K562 (cell line): ENCODE data around the gene BAHD1. TPM values are rescaled to one million over a fixed set of nuclear protein-coding genes. Genes with fewer than 3 reads are reported as not detected.
A peak's percentile ranks its signal among the peaks of the same experiment; 100 is the strongest.

Experiments
- BCOR ChIP-seq: fragments of 450-650 bp; IDR thresholded peaks from 2 replicates; pipeline ENCODE4 v1.6.1; 2016
- CEBPG ChIP-seq, 3 experiments: fragments of 200-800 bp in 1 of 3; sonication (Bioruptor generic) in 1 of 3; sonication (generic) in 1 of 3; formaldehyde crosslinking in 1 of 3; IDR thresholded peaks in 2 of 3; conservative IDR thresholded peaks in 1 of 3; 2 replicates each; pipeline versions ENCODE4 v1.6.1 to v1.8.0; 2016 to 2022; ENCODE audit warnings: missing compliant biosample characterization in 2 of 3, missing genetic modification characterization in 2 of 3, mild to moderate bottlenecking in 1 of 3, missing genetic modification reagents in 1 of 3
- CSDE1 ChIP-seq, 2 experiments: fragments of 450-650 bp; IDR thresholded peaks; 2 replicates each; pipeline ENCODE4 v1.6.1; 2016; ENCODE audit warnings: mild to moderate bottlenecking in 1 of 2
- FOXK1 ChIP-seq: sonication (generic); formaldehyde crosslinking; IDR thresholded peaks from 2 replicates; pipeline ENCODE4 v1.8.0; 2022; ENCODE audit warnings: missing genetic modification reagents, mild to moderate bottlenecking, borderline replicate concordance
- FOXM1 ChIP-seq, 2 experiments: fragments of 450-650 bp in 1 of 2; sonication (generic) in 1 of 2; formaldehyde crosslinking in 1 of 2; IDR thresholded peaks; 2 replicates each; pipeline versions ENCODE4 v1.6.1 to v1.9.0; 2017 to 2022; ENCODE audit warnings: low read depth in 2 of 2, mild to moderate bottlenecking in 2 of 2, missing genetic modification reagents in 1 of 2, moderate library complexity in 1 of 2
- HMGN3 ChIP-seq: IDR thresholded peaks from 2 replicates; pipeline ENCODE4 v1.6.1; 2011; ENCODE audit warnings: borderline replicate concordance, low read depth, mild to moderate bottlenecking, mixed read lengths, low read length; ENCODE audit not compliant: insufficient read length; ENCODE audit errors: extremely low read depth
- IRF2 ChIP-seq: sonication (generic); formaldehyde crosslinking; IDR thresholded peaks from 2 replicates; pipeline ENCODE4 v1.8.1; 2022; ENCODE audit warnings: mild to moderate bottlenecking, missing genetic modification reagents
- NUFIP1 ChIP-seq: fragments of 450-650 bp; IDR thresholded peaks from 2 replicates; pipeline ENCODE4 v1.6.1; 2018; ENCODE audit not compliant: partially characterized antibody
- RAD51 ChIP-seq: fragments of 450-650 bp; IDR thresholded peaks from 2 replicates; pipeline ENCODE4 v1.7.1; 2016; ENCODE audit warnings: low read depth, mild to moderate bottlenecking, borderline replicate concordance
- YBX1 ChIP-seq: fragments of 450-650 bp; IDR thresholded peaks from 2 replicates; pipeline ENCODE4 v1.7.1; 2016; ENCODE audit warnings: mild to moderate bottlenecking
- ZFP30 ChIP-seq: fragments of 250-450 bp; sonication (Bioruptor Pico); IDR thresholded peaks from 2 replicates; pipeline ENCODE4 v1.8.0; 2022; ENCODE audit warnings: moderate library complexity, mild to moderate bottlenecking, inconsistent platforms, borderline replicate concordance
- ZNF408 ChIP-seq: fragments of 250-450 bp; sonication (Bioruptor Pico); IDR thresholded peaks from 2 replicates; pipeline ENCODE4 v1.4.0; 2020; ENCODE audit warnings: low read depth, mild to moderate bottlenecking, moderate library complexity
- polyA plus RNA-seq, 8 experiments: library from polyadenylated mRNA; depleted of rRNA in 4 of 8; stranded (reverse) in 5 of 8; unstranded in 3 of 8; fragments of >200 nt; fragmentation: Nextera tagmentation in 2 of 8; fragmentation: Illumina TruSeq in 1 of 8; extraction: Ambion mirVana in 2 of 8; extraction: Trizol in 1 of 8; gene quantifications; 2 replicates each; pipeline versions ENCODE4 v1.2.1 to v1.2.3, GENCODE V29; 2011 to 2014; ENCODE audit warnings: inconsistent platforms in 1 of 8, missing spikeins in 1 of 8
- total RNA-seq, 7 experiments: library from RNA; depleted of rRNA in 6 of 7; stranded (reverse); fragments of >200 nt in 6 of 7; fragmentation: Illumina TruSeq in 2 of 7; extraction: Trizol in 2 of 7; gene quantifications; 2 replicates each; pipeline versions ENCODE4 v1.2.1 to v1.2.3, GENCODE V29; 2011 to 2021; ENCODE audit warnings: low replicate concordance in 1 of 7
- TF ChIP-seq, protein P1 (sequence below): sonication (generic); formaldehyde crosslinking; IDR thresholded peaks from 2 replicates; pipeline ENCODE4 v1.4.0; 2020; ENCODE audit warnings: mild to moderate bottlenecking, missing genetic modification reagents
- TF ChIP-seq, protein P2 (sequence below): fragments of 250-450 bp; sonication (Bioruptor Pico); IDR thresholded peaks from 2 replicates; pipeline ENCODE4 v1.8.0; 2022; ENCODE audit warnings: inconsistent platforms
- TF ChIP-seq, protein P3 (sequence below): fragments of 450-650 bp; IDR thresholded peaks from 2 replicates; pipeline ENCODE4 v1.6.1; 2018; ENCODE audit warnings: mild to moderate bottlenecking, low read depth; ENCODE audit not compliant: partially characterized antibody
- TF ChIP-seq, protein P4 (sequence below): fragments of 450-650 bp; IDR thresholded peaks from 2 replicates; pipeline ENCODE4 v1.6.1; 2016; ENCODE audit warnings: antibody characterized with exemption
- TF ChIP-seq, protein P5 (sequence below): fragments of 450-650 bp; IDR thresholded peaks from 2 replicates; pipeline ENCODE4 v1.6.1; 2017; ENCODE audit warnings: antibody characterized with exemption

The BAHD1 gene
- total and polyA plus RNA-seq, 9 of the 15 experiments (the other 6 are each of a cell fraction or from before 2014, with no cell fraction given): 0.55 to 38.5 (median 11.5) TPM

DNA sequence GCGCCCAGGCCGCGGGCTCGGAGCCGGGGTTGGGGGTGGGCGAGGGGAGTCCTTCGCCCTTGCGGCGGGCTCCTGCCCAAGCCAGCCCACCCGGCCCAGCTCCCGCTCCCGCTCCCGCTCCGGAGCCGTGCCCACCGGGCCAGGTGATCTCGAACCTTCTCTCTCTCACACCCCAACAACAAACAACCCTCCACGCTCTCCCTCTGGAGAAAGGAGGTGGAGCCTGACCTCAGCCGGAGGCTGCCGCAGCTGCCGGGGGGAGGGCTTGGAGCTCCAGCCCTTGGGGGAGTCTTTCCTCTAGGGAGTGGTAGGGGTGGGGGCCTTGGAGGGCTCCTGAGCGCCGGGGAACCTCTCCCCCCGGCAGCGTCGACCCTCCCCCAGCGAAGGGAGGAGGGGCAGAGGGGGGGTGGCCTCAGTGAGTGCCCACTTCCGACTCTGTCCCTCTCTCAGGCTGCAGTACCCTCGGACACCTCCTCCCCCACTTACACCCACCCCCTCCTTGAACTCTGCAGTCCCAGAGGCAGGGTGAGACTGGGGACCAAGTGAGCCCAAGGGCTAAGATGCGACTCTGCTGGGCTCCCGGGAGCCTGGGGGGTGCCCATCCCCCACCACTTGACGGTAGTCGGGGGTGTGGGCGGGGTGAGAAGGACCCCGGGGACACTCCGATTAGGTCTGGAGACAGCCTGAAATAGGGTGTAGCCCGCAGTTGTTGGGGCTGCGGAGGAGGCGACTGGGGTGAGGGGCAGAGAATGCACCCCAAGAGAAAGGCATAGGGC lies 4.4 kb upstream of the BAHD1 start (continued):
- TF ChIP-seq, protein P1, sequence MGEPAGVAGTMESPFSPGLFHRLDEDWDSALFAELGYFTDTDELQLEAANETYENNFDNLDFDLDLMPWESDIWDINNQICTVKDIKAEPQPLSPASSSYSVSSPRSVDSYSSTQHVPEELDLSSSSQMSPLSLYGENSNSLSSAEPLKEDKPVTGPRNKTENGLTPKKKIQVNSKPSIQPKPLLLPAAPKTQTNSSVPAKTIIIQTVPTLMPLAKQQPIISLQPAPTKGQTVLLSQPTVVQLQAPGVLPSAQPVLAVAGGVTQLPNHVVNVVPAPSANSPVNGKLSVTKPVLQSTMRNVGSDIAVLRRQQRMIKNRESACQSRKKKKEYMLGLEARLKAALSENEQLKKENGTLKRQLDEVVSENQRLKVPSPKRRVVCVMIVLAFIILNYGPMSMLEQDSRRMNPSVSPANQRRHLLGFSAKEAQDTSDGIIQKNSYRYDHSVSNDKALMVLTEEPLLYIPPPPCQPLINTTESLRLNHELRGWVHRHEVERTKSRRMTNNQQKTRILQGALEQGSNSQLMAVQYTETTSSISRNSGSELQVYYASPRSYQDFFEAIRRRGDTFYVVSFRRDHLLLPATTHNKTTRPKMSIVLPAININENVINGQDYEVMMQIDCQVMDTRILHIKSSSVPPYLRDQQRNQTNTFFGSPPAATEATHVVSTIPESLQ (CRISPR knock-in tag): no peak
- TF ChIP-seq FOXM1 (IDR thresholded peaks at IDR 0.05; ENCODE audit: low read depth): no peak
- no peak for TF ChIP-seq FOXM1 (CRISPR knock-in tag; IDR thresholded peaks at IDR 0.05; ENCODE audit: low read depth)
- no peak for TF ChIP-seq ZFP30 (CRISPR knock-in tag)
- TF ChIP-seq ZNF408 (CRISPR knock-in tag): no peak
- TF ChIP-seq, protein P2, sequence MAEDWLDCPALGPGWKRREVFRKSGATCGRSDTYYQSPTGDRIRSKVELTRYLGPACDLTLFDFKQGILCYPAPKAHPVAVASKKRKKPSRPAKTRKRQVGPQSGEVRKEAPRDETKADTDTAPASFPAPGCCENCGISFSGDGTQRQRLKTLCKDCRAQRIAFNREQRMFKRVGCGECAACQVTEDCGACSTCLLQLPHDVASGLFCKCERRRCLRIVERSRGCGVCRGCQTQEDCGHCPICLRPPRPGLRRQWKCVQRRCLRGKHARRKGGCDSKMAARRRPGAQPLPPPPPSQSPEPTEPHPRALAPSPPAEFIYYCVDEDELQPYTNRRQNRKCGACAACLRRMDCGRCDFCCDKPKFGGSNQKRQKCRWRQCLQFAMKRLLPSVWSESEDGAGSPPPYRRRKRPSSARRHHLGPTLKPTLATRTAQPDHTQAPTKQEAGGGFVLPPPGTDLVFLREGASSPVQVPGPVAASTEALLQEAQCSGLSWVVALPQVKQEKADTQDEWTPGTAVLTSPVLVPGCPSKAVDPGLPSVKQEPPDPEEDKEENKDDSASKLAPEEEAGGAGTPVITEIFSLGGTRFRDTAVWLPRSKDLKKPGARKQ (CRISPR knock-in tag): no peak
- TF ChIP-seq RAD51: no peak
- TF ChIP-seq, protein P3, sequence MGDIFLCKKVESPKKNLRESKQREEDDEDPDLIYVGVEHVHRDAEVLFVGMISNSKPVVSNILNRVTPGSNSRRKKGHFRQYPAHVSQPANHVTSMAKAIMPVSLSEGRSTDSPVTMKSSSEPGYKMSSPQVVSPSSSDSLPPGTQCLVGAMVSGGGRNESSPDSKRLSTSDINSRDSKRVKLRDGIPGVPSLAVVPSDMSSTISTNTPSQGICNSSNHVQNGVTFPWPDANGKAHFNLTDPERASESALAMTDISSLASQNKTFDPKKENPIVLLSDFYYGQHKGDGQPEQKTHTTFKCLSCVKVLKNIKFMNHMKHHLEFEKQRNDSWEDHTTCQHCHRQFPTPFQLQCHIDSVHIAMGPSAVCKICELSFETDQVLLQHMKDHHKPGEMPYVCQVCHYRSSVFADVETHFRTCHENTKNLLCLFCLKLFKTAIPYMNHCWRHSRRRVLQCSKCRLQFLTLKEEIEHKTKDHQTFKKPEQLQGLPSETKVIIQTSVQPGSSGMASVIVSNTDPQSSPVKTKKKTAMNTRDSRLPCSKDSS: no peak
- TF ChIP-seq IRF2: no peak
- TF ChIP-seq CSDE1 (IDR thresholded peaks at IDR 0.05): no peak
- TF ChIP-seq, protein P4, sequence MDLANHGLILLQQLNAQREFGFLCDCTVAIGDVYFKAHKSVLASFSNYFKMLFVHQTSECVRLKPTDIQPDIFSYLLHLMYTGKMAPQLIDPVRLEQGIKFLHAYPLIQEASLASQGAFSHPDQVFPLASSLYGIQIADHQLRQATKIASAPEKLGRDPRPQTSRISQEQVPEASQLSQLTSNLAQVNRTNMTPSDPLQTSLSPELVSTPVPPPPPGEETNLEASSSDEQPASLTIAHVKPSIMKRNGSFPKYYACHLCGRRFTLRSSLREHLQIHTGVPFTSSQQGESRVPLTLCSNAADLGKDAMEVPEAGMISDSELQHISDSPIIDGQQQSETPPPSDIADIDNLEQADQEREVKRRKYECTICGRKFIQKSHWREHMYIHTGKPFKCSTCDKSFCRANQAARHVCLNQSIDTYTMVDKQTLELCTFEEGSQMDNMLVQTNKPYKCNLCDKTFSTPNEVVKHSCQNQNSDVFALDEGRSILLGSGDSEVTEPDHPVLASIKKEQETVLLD: 0 out of 2 replicates have a peak, but pooled peaks have one; percentile 46
- TF ChIP-seq FOXK1 (CRISPR knock-in tag): no peak
- peak; percentile 15 for TF ChIP-seq HMGN3
- TF ChIP-seq NUFIP1: no peak
- TF ChIP-seq BCOR: no peak
- no peak for TF ChIP-seq YBX1
- TF ChIP-seq, protein P5, sequence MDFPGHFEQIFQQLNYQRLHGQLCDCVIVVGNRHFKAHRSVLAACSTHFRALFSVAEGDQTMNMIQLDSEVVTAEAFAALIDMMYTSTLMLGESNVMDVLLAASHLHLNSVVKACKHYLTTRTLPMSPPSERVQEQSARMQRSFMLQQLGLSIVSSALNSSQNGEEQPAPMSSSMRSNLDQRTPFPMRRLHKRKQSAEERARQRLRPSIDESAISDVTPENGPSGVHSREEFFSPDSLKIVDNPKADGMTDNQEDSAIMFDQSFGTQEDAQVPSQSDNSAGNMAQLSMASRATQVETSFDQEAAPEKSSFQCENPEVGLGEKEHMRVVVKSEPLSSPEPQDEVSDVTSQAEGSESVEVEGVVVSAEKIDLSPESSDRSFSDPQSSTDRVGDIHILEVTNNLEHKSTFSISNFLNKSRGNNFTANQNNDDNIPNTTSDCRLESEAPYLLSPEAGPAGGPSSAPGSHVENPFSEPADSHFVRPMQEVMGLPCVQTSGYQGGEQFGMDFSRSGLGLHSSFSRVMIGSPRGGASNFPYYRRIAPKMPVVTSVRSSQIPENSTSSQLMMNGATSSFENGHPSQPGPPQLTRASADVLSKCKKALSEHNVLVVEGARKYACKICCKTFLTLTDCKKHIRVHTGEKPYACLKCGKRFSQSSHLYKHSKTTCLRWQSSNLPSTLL: no peak
- TF ChIP-seq CEBPG (CRISPR knock-in tag; IDR thresholded peaks at IDR 0.05): 0 out of 2 replicates have a peak, but pooled peaks have one; percentile 31
- TF ChIP-seq CEBPG (tag; conservative IDR thresholded peaks at IDR 0.05 in 1 of 2, IDR thresholded peaks at IDR 0.05 in 1 of 2): no peak
